ENCODE measurements around the gene RESP18.
"Not testable (repeated sequence)": the region's sequence is repeated elsewhere in the genome, so short reads cannot be mapped to it uniquely, and the experiment has no call there.

Gene RESP18

DNA sequence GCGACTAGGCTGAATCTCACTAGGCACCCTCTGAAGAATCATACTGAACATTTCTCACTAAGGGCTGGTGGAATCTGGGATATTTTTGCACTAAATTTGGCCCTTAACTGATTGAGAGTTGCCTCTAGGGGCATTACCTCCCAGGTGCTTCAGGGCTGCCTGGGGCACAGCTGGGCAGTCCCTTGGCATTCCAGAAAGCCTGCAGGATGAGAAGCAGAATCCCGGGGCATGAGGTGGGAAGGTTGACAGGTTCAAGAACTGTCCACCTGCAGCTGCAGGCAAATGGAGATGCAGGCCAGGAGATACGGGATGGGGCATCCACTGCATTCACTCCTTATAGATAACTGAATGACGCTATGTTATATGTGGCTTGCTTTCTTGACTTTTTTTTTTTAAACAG, 7.4 kb downstream of the RESP18 start:
- no peak for DNase-seq

DNA sequence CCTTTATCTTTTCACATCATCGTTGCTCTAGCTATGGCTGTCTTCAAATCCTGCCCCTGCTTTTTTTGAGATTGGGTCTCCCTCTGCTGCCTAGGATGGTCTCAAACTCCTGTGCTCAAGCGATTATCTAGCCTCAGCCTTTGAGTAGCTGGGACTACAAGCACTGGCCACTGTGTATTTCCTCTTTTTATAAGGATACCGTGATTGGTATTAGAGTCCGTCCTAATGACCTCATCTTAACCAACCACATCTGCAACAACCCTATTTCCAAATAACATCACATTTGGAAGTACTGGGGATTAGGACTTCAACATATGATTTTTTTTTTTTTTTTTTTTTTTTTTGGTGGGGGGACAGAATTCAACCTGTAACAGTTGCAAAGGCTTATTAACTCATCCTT, 9.1 kb downstream of the RESP18 start:
- DNase-seq: no peak

DNA sequence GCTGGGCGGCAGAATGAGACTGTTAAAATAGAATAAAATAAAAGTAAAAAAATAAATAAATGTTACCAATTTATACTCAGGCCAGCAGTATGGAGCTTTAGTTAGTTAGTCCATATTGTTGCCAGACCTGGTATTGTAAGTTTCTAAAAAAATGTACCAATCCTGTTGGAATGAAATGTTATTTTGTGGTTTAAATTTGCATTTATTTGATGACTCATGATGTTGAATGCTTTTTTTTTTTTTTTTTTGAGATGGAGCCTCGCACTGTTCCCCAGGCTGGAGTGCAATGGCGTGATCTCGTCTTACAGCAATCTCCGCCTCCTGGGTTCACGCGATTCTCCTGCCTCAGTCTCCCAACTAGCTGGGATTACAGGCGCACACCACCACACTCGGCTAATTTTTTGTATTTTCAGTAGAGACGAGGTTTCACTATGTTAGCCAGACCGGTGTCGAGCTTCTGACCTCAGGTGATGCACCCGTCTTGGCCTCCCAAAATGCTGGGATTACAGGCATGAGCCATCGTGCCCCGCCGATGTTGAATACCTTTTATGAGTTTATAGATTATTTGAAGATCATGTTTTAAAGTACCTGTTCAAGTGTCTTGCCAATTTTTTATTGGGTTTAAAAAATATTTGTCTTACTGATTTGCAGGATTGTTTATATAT, 17.6 kb downstream of the RESP18 start:
- DNase-seq: no peak

DNA sequence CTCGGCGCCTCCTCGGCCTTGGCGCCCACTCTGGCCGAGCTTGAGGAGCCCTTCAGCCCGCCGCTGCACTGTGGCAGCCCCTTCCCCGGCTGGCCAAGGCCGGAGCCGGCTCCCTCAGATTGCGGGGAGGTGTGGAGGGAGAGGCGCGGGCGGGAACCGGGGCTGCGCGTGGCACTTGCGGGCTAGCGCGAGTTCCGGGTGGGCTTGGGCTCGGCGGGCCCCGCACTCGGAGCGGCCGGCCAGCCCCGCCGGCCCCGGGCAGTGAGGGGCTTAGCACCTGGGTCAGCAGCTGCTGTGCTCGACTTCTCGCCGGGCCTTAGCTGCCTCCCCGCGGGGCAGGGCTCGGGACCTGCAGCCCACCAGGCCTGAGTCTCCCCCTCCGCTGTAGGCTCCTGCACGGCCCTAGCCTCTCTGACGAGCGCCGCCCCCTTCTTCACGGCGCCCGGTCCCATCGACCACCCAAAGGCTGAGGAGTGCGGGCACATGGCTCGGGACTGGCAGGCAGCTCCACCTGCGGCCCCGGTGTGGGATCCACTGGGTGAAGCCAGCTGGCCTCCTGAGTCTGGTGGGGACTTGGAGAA, 19.8 kb downstream of the RESP18 start:
- DNase-seq: not testable (repeated sequence)

DNA sequence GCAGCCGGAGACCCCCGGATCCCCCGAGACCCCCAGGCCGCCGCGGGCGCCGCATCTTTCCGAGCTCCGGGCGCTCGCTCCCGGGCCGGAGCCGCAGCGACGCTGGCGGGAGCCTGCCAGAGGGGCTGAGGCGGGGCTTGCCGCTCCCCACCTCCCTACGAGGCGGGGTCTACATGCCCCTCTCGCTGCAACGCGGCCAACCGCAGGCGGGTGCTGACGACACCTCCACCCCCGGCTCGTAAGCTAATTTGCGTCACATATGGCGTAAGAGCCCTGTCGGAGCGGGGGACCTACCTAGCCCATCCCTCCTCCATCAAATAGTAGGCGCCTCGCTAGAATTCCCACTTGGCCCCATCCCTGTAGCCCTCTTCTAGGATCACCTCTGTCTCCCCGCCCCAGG, 23.3 kb downstream of the RESP18 start, which contains the start of gene PTPRN:
Gene PTPRN (minus strand): TSS at position 124 of the 400 bp plus-strand sequence. CDS start 69 bp downstream, at position 55.
- DNase-seq: no peak

DNA sequence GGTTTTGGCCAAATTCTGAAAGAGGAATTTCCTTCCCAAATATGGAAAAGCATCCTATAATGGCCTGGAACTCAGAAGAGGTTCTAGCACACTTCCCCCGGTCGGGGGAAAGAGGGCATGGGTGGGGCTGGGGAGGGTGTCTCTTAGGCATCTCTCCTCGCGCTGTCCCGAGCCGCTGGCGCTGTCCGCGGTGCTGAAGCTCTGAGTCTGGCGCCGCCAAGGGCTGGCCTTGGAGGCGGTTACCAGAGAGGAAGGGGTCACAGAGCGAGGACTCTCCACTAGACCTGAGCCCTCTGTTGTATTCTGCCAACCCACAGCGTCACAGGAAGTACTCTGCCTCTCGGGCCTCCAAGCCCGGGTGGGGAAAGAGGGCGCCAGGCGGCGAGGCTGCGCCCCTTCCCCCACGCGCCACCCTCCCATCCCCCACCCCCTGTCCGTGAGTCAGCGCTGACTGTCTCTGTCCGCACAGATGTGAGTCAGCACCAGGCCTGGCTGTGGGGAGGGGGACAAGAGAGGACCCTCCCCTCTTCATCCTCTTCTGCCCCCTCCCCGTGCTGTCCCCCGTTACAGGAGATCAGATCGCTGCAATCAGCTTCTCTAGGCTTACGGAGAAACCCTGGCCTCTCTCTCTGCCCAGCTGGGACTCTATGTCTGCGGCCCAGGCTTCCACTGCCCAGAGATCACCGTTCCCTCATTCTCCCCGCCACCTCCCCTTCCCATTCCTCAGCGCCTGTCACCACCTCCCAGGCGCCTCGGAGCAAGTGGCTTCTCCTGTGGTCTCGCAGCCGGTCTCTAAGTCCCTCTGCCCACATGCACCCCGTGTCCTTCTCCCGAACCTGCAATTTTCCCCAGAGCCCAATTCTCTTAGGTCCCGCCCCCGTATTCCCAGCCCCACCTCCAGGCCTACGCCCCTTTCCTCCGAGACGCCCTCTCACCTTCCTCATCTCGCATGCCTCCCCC, 24.1 kb downstream of the RESP18 start:
- DNase-seq: peak; percentile 70 to 75

DNA sequence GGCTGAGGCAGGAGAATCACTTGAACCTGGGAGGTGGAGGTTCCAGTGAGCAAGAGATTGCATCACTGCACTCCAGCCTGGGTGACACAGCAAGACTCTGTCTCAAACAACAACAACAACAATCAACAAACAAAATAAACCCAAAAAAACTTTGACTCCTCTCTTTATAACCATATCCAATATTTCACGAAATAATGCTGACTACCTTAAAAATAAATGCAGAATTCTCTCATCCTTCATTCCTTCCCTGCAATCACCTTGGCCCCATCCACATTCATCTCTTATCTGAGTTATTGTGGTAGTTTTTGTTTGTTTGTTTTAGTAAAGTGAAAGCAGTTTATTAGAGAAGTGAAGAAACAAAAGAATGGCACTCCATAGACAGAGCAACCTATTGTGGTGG, 26.5 kb downstream of the RESP18 start:
- no peak for DNase-seq

DNA sequence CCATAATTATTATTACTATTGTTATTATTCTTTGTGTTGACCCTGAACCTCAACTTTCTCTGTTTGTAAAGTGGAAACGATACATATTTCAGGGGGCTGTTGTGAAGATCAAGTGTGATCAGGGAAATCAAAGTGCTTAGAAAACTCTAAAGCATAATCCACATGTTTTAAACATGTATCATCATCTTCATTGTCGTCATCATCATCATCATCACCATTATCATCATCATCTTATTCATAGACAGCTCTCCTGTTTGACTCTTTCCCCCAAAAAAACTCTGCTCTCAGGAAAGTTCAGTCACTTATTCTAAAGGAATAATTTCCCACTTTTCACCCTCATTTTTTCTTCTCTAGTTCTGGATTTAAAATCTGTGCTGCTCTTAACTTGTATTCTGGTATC, 28.3 kb downstream of the RESP18 start:
- DNase-seq: no peak

DNA sequence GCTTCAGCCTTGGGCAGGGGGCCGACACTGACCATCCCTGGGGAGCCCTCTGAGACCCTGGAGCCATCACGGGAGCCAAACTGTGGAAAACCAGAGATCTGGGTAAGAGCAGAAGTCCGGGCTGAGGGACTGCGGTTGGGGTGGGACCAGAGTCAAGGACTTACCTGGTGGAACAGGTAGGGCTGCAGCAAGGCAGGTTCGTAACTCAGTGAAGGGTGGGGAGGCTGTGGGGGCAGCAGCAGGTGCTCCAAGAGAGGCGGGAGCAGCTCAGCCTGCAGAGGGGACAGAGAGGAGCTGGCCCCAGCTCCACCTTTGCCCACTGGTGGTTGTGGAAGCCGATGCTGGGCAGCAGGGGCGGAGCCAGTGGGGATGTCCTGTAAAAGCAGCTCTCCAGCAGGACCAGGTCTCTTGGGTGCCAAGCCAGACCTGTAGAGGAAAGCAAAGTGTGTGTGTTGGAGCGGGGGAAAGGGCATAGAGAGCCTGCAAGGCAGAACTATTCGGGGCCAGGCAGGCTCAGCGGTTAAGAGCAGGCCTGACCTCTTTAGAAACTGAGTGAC, 30.1 kb downstream of the RESP18 start:
- DNase-seq: no peak

DNA sequence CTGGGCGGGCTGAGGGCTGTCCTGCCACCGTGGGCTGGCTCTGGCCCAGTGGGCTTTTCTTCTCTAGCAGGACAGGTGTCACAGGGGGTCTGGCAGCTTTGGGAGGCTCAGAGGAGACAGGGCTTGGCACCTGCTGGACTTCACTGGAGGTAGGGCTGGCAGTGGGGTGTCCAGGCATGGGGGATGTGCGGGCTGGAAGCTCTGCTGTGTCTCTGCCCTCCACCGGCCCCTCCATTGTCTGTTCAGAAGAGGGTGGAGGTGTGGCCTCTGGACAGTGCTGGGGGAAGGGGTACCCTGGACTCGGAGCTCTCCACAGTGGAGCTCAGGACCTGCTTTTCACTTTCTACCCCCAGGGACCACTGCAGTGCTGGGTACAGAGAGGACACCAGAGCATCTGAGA, 32.5 kb downstream of the RESP18 start:
- no peak for DNase-seq

DNA sequence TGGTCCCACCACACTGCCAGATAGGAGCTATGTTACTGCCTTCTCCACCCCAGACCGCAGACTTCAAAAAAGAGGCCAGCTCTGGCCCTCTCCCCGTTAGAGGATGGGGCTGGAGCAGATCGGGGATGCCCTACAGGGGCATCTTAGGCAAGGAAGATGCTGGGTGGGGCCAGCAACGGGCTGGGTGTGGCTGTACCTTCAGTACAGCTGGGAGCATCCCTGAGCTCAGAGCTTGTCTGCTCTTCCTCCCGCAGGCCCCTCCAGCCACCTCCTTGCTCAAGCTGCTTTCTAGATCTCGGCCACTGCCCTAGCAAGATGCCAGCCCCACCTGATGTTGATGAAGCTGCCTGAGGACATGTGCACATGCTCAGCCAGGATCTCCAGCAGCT, 33.2 kb downstream of the RESP18 start:
- no peak for DNase-seq

DNA sequence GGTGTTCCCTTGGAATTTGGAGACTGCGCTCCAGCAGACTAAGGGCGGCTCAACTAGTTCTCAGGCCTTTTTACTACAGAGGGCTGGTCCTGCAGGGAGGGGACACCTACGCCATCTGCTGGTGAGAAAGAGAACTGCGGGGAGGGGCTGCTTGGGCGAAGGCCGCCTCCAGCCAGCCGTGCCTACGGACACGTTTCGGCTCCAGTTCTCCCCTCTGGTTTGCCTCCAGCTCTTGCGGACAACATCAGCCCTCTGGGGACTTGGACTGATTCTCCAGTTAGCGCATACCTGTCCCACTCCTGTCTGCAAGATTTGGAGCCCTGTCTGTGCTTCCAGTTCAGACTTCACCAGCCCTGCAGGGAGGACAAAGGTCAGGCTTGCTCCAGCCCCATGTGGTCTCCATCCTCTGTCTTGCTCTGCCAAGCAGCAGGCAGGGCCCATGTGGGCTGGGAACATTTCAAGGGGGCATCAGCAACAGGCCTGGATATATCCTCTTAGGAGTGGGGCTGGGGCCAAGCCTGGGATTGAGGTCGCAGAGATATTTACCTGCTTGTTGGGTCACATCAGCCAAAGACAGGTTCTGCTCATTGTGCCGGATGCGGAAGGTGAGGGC, 33.7 kb downstream of the RESP18 start:
- peak; percentile 94 for DNase-seq

DNA sequence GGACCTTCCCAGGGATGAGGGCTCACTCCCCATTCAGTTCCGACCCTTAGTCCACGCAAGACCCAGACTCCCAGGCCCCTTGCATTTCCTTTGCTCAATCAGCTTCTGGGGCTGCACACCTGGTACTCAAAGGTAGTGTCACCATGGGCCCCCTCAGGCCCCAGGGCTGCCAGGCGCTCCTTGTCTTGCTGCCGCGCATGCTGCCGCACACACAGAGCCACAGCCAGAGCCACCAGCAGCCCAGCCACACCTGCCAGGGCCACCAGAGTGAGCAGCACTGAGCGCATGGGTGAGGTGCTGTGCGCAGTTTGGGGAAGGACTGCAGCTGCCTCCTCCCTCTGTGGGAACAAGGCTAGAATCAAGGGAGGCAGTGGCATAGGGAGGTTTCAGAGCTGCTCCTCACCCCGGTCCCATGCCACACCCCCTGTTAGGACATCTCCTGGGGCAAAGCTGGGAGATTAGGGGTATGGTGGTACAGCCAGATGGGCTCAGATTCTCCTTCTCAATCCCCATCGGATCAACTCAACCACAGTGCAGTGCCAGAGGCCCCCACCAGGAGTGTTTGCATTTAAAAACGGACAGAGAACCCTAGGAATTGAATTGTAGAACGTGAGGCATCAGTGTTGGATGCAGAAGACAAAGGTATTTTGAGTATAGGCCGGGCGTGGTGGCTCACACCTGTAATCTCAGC, 34.6 kb downstream of the RESP18 start:
- DNase-seq: no peak

DNA sequence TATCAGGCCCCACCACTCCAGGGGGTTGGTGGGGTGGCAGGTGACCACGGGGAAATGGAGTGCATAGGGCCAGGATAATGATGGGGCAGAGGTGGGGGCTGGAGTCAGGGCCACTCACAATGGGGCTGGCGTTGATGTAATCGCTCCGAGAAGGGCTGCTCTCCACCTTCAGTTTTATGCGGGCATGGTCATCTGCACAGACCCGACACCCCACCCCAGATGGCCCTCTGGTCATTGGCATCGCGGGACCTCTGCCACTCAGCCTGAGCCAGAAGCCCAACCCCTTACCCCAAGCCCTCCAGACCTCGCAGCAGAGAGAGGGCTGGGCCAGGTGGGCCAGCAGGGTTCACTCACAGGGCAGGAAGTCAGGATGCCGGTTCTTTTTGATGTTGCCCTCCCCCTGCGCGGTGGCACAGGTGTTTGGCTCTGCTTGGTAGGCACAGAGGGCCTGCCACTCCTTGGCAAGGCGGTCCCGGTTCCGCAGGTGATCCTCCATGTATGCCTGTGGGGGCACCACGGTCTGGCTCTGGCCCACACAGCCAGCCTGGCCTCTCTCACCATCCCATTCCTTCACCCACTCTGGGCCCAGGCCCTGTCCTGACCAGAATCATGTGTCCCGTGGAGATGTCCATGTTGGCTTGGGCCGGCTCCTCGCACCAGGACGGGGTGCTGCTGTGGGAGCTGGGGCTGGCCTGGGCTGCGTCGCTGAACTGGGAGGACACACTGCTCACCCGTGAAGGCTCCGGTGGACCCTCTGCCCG, 35.7 kb downstream of the RESP18 start:
- no peak for DNase-seq

DNA sequence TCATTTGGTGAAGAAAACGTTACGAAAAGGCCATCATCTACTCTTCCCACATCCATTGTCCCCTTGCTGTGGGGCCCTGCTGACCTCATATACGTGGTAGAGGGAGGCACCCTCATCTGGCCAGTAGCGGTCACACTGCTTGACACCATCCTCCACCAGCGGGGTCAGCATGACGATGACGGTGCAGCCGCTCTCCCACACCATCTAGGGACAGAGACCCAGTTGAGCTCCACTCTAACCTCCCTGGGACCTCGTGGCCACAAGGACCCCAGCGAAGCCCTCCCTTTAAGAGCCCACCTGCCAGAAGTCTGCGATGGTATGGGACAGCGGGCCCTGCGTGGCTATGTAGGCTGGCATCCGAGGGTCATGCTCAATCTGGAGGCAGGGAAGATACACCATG, 36.4 kb downstream of the RESP18 start:
- no peak for DNase-seq

DNA sequence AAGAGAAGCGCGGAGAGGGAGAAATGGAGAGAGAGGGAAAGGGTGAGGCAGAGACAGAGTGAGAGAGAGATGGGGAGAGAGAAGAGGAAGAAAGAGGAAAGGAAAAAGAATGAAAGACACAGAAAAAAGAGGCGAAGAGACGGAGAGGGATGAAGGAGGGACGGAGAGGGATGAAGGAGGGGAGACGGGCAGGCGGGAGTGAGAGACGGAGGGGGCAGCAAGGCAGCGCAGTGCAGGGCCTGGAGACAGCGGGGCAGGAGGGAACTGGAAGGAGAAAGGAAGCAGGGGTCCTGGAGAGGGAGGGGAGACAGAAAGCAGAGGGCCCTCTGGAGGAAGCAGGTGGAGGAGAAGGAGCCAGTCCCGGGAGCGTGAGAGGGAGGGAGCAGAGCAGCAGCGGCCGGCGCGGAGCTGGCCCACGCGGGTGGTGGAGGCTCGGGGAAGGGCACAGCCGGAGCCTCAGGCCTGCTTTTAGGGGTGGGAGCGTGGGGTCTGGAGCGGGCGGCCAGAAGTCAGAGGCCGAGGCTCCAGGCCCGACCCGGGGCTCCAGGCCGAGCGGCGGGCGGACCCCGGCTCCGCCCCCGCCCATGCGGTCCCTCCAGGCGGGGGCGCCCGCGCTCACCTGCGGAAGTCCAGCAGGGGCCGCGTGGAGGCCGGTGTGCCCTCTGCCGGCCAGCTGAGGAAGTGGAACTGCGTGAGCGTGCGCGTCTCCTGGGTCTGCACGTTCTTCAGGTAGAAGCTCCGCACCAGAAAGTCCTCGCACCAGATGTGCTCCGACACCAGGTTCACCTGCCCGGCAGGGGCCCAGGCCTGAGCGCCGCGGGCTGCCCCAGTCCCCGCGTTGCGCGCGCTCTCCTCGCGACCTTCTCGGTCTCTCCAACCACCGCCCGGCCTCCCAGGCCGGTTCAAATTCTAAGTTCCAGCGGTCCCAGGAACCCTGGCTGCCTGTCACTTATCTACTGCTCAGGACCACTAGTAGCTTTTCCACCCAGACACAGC, 37.9 kb downstream of the RESP18 start:
- peak; percentile 89 to 92 for DNase-seq

DNA sequence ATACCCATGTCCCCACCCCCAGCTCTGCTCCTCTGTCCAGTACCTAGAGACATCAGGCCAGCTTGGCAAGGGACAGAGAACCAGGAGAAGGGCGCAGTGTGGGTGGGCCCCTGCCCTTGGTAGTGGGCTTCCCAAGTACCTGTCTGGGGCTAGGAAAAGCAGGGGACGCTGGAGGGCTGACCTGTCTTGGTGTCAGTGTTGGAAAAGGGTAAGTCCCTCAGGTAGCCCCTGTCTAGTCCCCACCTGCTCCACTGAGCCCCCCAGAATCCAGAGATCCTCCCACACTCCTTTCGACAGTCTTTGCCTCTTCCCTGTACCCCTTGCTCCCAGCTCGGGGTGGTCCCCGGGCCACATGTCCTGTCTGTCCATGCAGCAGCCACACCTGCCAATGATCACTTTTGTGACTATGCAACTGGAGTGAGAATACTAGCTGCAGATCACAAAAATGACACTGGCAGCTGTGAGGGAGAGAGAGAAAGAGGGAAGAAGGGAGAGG, 38.8 kb downstream of the RESP18 start:
- DNase-seq: no peak

DNA sequence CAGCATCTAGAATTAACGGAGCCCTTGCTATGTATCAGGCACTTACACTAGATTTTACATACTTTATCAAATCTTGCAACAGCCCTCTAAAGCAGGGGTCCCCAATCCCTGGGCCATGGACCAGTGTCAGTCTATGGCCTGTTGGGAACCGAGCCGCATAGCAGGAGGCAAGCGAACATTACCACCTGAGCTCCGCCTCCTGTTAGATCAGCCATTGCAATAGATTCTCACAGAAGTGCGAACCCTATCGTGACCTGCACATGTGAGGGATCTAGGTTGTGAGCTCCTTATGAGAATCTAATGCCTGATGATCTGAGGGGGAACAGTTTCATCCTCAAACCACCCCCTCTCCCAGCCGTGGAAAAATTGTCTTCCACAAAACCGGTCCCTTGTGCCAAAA, 39.9 kb downstream of the RESP18 start:
- DNase-seq: no peak

DNA sequence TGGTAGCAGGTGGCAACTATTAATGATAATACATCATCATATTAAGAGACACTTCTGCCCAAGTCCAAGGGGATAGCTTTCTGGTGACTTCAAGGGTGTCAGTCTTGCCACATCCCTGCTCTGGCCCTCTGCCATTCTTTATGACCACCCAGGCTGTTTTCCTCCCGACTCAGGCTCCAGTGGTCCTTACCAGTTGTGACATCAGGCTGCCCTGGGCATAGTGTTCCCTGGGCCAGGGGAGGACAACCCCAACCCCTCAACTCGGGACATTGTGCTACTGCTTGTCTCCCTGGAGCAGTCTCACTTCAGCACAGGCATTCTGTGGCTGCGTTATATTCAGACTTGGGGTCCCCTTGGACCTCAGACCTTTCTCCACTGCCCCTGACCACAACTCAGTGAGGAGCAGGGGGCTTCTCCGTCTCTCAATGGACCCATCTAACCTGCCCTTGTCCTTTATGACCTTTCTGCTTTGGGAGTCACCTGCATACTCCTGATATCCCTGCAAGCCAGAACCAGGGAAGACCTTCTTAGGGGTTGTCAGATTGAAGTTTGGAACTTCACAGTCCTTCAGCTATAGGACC, 40.5 kb downstream of the RESP18 start:
- no peak for DNase-seq

DNA sequence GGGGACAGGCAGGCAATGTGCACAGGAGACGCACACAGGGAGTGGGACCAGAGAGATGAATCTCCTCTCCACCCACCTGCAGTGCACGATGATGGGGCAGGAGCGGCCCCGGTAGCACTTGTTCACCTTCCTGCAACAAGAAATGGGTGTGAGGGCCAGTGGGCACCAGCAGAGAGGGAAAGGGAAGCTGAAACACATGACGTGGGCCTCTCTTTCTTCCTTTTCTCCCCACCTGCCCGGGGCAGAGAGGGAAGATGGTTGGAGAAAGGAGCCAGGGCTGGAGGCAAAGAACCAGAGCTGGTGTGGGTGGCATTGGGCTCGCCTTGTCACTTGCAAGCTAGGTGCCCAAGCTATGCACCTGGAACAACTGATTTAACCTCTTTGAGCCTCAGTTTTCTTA, 41.1 kb downstream of the RESP18 start:
- no peak for DNase-seq

Data from stimulated activated CD4-positive, alpha-beta T cell treated with anti-CD3 and anti-CD28 coated beads, Interleukin-2, amount 100 ng/mL, for 48 hours (primary cell).